HepG2 (cell line): ENCODE data around the gene MBOAT7. TPM values are rescaled to one million over a fixed set of nuclear protein-coding genes. Genes with fewer than 3 reads are reported as not detected.

Experiments used
- CAMTA2 ChIP-seq: sonication (generic); formaldehyde crosslinking; IDR thresholded peaks from 2 replicates; pipeline ENCODE4 v1.4.0; 2020; ENCODE audit warnings: mild to moderate bottlenecking, missing genetic modification reagents, borderline replicate concordance
- ELF3 ChIP-seq: IDR thresholded peaks from 2 replicates; pipeline ENCODE4 v1.6.1; 2016; ENCODE audit warnings: missing genetic modification reagents, missing compliant biosample characterization
- FOSL2 ChIP-seq: sonication (generic); formaldehyde crosslinking; IDR thresholded peaks from 2 replicates; pipeline ENCODE4 v1.4.0; 2020; ENCODE audit warnings: missing genetic modification reagents
- HNF4A ChIP-seq: sonication (generic); formaldehyde crosslinking; IDR thresholded peaks from 2 replicates; pipeline ENCODE4 v1.4.0; 2020; ENCODE audit warnings: missing genetic modification reagents
- ISX ChIP-seq: sonication (generic); formaldehyde crosslinking; conservative IDR thresholded peaks from 2 replicates; pipeline ENCODE4 v1.5.0; 2020; ENCODE audit warnings: missing genetic modification reagents
- KDM4B ChIP-seq: sonication (generic); formaldehyde crosslinking; IDR thresholded peaks from 2 replicates; pipeline ENCODE4 v1.4.0; 2020; ENCODE audit warnings: missing genetic modification reagents
- KMT2A ChIP-seq: sonication (generic); formaldehyde crosslinking; IDR thresholded peaks from 2 replicates; pipeline ENCODE4 v1.4.0; 2020; ENCODE audit warnings: missing genetic modification reagents
- LBX2 ChIP-seq: sonication (generic); formaldehyde crosslinking; IDR thresholded peaks from 2 replicates; pipeline ENCODE4 v1.5.0; 2020; ENCODE audit warnings: missing genetic modification reagents, mild to moderate bottlenecking, borderline replicate concordance
- MAFF ChIP-seq: IDR thresholded peaks from 2 replicates; pipeline ENCODE4 v1.6.1; 2011; ENCODE audit warnings: low read depth, low read length, improper control_type of control experiment
- NFATC3 ChIP-seq: sonication (generic); formaldehyde crosslinking; IDR thresholded peaks from 2 replicates; pipeline ENCODE4 v1.5.1; 2020; ENCODE audit warnings: mild to moderate bottlenecking, missing genetic modification reagents
- PRMT3 ChIP-seq: sonication (generic); formaldehyde crosslinking; IDR thresholded peaks from 2 replicates; pipeline ENCODE4 v1.8.1; 2022; ENCODE audit warnings: low read depth, mild to moderate bottlenecking, moderate library complexity, missing genetic modification reagents, borderline replicate concordance
- RARA ChIP-seq: IDR thresholded peaks from 2 replicates; pipeline ENCODE4 v1.6.1; 2016; ENCODE audit warnings: missing genetic modification reagents, missing compliant biosample characterization
- RBFOX2 ChIP-seq: fragments of 200-400 bp; formaldehyde crosslinking; IDR thresholded peaks from 2 replicates; pipeline ENCODE4 v1.6.1; 2017; ENCODE audit warnings: low read depth, mild to moderate bottlenecking, low read length
- SMAD3 ChIP-seq: sonication (generic); formaldehyde crosslinking; IDR thresholded peaks from 2 replicates; pipeline ENCODE4 v1.4.0; 2020; ENCODE audit warnings: missing genetic modification reagents
- SMARCE1 ChIP-seq: fragments of 450-650 bp; IDR thresholded peaks from 2 replicates; pipeline ENCODE4 v1.6.1; 2017; ENCODE audit warnings: borderline replicate concordance
- SRSF9 ChIP-seq: fragments of 200-400 bp; formaldehyde crosslinking; IDR thresholded peaks from 2 replicates; pipeline ENCODE4 v1.6.1; 2018; ENCODE audit warnings: borderline replicate concordance, mild to moderate bottlenecking, low read depth, low read length; ENCODE audit not compliant: insufficient read depth, poor library complexity, severe bottlenecking
- ZBTB38 ChIP-seq: sonication (generic); formaldehyde crosslinking; IDR thresholded peaks from 2 replicates; pipeline ENCODE4 v1.5.1; 2020; ENCODE audit warnings: mild to moderate bottlenecking, missing genetic modification reagents
- ZBTB8A ChIP-seq: sonication (generic); formaldehyde crosslinking; IDR thresholded peaks from 2 replicates; pipeline ENCODE4 v1.4.0; 2020; ENCODE audit warnings: mild to moderate bottlenecking, low read depth, missing genetic modification reagents, borderline replicate concordance
- ZFP36L2 ChIP-seq: sonication (generic); formaldehyde crosslinking; IDR thresholded peaks from 2 replicates; pipeline ENCODE4 v1.4.0; 2020; ENCODE audit warnings: missing genetic modification reagents
- ZFX ChIP-seq: sonication (generic); formaldehyde crosslinking; IDR thresholded peaks from 2 replicates; pipeline ENCODE4 v1.4.0; 2020; ENCODE audit warnings: mild to moderate bottlenecking, low read depth, missing genetic modification reagents, moderate library complexity
- ZNF232 ChIP-seq: sonication (generic); formaldehyde crosslinking; IDR thresholded peaks from 2 replicates; pipeline ENCODE4 v1.4.0; 2020; ENCODE audit warnings: missing genetic modification reagents, borderline replicate concordance
- ZNF333 ChIP-seq: sonication (generic); formaldehyde crosslinking; IDR thresholded peaks from 2 replicates; pipeline ENCODE4 v1.4.0; 2020; ENCODE audit warnings: mild to moderate bottlenecking, missing genetic modification reagents, borderline replicate concordance
- ZNF569 ChIP-seq: sonication (generic); formaldehyde crosslinking; IDR thresholded peaks from 2 replicates; pipeline ENCODE4 v1.5.0; 2020; ENCODE audit warnings: mild to moderate bottlenecking, missing genetic modification reagents, moderate library complexity, borderline replicate concordance
- ZNF616 ChIP-seq: sonication (generic); formaldehyde crosslinking; IDR thresholded peaks from 2 replicates; pipeline ENCODE4 v1.5.0; 2020; ENCODE audit warnings: low read depth, mild to moderate bottlenecking, missing genetic modification reagents
- polyA plus RNA-seq, 8 experiments: library from polyadenylated mRNA; depleted of rRNA in 3 of 8; stranded (reverse) in 7 of 8; unstranded in 1 of 8; fragments of >200 nt; fragmentation: Illumina TruSeq in 4 of 8; extraction: Trizol in 4 of 8; gene quantifications; 2 replicates each; pipeline versions ENCODE4 v1.2.1 to v1.2.3, GENCODE V29; 2011 to 2016; ENCODE audit warnings: low read depth in 4 of 8, missing spikeins in 1 of 8, mixed read lengths in 1 of 8; ENCODE audit not compliant: insufficient read depth in 1 of 8
- total RNA-seq, 5 experiments: library from RNA; depleted of rRNA; stranded (reverse); fragments of >200 nt; fragmentation: Illumina TruSeq; extraction: Trizol; gene quantifications; 2 replicates each; pipeline ENCODE4 v1.2.3, GENCODE V29; 2016; ENCODE audit warnings: low read depth in 1 of 5
- TF ChIP-seq, protein P1 (sequence below): IDR thresholded peaks from 2 replicates; pipeline ENCODE4 v1.6.1; 2012; ENCODE audit warnings: low read length, improper control_type of control experiment
- TF ChIP-seq, protein P2 (sequence below): sonication (generic); formaldehyde crosslinking; IDR thresholded peaks from 2 replicates; pipeline ENCODE4 v1.4.0; 2020; ENCODE audit warnings: missing genetic modification reagents

Gene MBOAT7
- total and polyA plus RNA-seq, 2 of the 13 experiments (the other 11 are each of a cell fraction or from before 2014, with no cell fraction given): 22.2 to 25.5 TPM

- TF ChIP-seq ZBTB8A (CRISPR knock-in tag) (no peak), KDM4B (CRISPR knock-in tag) (no peak), ZFP36L2 (CRISPR knock-in tag) (no peak), RARA (peak; percentile 76), SRSF9 (no peak), FOSL2 (CRISPR knock-in tag) (peak; percentile 4; the same call in 1 of the 2 replicates), RBFOX2 (no peak), KMT2A (CRISPR knock-in tag) (no peak), ZFX (CRISPR knock-in tag) (no peak; the same call in 1 of the 2 replicates), ZNF333 (CRISPR knock-in tag) (no peak), CAMTA2 (CRISPR knock-in tag) (no peak), NFATC3 (CRISPR knock-in tag) (no peak), ZBTB38 (CRISPR knock-in tag) (0 out of 2 replicates have a peak, but pooled peaks have one; percentile 61), ZNF232 (peak; percentile 50; the same call in 1 of the 2 replicates), SMARCE1 (no peak), ZNF569 (CRISPR knock-in tag) (no peak), MAFF (no peak), ELF3 (CRISPR knock-in tag) (no peak), PRMT3 (CRISPR knock-in tag) (no peak), ZNF616 (CRISPR knock-in tag) (no peak), HNF4A (CRISPR knock-in tag) (no peak; the same call in 1 of the 2 replicates), SMAD3 (CRISPR knock-in tag) (no peak), ISX (CRISPR knock-in tag) (no peak), LBX2 (CRISPR knock-in tag) (no peak)
- TF ChIP-seq, protein P1, sequence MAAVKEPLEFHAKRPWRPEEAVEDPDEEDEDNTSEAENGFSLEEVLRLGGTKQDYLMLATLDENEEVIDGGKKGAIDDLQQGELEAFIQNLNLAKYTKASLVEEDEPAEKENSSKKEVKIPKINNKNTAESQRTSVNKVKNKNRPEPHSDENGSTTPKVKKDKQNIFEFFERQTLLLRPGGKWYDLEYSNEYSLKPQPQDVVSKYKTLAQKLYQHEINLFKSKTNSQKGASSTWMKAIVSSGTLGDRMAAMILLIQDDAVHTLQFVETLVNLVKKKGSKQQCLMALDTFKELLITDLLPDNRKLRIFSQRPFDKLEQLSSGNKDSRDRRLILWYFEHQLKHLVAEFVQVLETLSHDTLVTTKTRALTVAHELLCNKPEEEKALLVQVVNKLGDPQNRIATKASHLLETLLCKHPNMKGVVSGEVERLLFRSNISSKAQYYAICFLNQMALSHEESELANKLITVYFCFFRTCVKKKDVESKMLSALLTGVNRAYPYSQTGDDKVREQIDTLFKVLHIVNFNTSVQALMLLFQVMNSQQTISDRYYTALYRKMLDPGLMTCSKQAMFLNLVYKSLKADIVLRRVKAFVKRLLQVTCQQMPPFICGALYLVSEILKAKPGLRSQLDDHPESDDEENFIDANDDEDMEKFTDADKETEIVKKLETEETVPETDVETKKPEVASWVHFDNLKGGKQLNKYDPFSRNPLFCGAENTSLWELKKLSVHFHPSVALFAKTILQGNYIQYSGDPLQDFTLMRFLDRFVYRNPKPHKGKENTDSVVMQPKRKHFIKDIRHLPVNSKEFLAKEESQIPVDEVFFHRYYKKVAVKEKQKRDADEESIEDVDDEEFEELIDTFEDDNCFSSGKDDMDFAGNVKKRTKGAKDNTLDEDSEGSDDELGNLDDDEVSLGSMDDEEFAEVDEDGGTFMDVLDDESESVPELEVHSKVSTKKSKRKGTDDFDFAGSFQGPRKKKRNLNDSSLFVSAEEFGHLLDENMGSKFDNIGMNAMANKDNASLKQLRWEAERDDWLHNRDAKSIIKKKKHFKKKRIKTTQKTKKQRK: no peak
- TF ChIP-seq, protein P2, sequence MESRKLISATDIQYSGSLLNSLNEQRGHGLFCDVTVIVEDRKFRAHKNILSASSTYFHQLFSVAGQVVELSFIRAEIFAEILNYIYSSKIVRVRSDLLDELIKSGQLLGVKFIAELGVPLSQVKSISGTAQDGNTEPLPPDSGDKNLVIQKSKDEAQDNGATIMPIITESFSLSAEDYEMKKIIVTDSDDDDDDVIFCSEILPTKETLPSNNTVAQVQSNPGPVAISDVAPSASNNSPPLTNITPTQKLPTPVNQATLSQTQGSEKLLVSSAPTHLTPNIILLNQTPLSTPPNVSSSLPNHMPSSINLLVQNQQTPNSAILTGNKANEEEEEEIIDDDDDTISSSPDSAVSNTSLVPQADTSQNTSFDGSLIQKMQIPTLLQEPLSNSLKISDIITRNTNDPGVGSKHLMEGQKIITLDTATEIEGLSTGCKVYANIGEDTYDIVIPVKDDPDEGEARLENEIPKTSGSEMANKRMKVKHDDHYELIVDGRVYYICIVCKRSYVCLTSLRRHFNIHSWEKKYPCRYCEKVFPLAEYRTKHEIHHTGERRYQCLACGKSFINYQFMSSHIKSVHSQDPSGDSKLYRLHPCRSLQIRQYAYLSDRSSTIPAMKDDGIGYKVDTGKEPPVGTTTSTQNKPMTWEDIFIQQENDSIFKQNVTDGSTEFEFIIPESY: peak; percentile 79
Observed at GRCh38 chr19:54207983-54208783, 18.8 kb upstream of the MBOAT7 start (continued).
